HuH-7.5 (cell line): ENCODE measurements around the gene LRTM2.

Experiments
- DNase-seq: peaks from one replicate; pipeline ENCODE4 v3.0.0; 2011; ENCODE audit warnings: low spot score

Gene LRTM2

GRCh38 chr12:1864867-1865266 lies 44.5 kb downstream of the LRTM2 start:
- DNase-seq: no peak

DNA sequence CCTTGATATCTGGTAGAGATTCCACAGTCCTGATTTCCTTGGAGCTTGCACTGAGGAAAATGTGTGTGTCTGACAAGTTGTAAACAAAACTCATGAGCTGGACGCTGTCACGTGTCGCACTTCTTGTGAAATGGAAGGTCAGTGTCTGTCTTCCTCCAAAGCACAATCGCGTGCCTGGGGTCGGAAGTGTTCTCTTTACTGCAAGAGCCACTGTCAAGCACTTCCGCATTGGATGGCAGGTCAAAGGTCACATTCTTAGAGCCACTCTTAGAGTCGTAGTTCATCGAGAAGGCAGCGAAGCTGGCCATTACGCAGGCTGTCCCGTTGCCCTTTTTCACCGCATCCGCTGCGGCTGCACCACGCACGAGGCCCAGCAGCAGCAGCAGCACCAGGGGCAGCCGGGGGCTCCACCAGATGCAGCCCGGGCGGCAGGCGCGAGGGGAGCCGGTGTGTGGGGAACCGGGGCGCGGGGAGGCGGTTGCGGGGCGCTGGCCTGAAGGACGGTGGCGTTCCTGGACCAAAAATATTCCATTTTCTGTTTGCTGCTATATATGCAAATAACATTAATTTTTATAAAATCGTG lies 45.0 kb downstream of the LRTM2 start:
- no peak for DNase-seq

GRCh38 chr12:1869145-1869544 lies 48.8 kb downstream of the LRTM2 start:
- no peak for DNase-seq

- DNase-seq: no peak
These were observed 49.7 kb downstream of the LRTM2 start for GRCh38 chr12:1870086-1870485.

DNA sequence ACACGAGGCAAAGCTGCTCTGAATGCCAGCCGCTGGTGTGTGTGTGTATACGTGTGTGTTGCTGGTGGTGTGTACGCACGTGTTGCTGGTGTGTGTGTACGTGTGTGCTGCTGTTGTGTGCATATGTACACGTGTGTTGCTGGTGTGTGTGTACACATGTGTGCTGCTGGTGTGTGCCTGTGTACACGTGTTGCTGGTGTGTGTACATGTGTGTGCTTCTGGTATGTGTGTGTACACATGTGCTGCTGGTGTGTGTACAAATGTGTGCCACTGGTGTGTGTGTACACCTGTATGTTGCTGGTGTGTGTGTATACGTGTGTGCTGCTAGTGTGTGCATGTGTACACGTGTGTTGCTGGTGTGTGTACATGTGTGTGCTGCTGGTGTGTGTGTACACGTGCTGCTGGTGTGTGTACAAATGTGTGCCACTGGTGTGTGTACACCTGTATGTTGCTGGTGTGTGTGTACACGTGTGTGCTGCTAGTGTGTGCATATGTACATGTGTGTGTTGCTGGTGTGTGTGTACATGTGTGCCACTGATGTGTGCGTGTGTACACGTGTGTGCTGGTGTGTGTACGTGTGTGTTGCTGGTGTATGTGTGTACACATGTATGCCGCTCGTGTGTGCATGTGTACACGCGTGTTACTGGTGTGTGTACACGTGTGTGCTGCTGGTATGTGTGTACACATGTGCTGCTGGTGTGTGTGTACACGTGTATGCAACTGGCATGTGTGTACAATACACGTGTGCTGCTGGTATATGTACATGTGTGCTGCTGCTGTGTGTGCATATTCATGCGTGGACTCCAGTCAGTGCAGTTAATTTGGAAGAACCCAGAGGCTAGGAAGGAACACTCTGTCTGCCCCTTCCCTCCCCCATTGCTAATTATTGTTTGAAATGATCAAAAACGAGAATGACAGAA lies 50.9 kb downstream of the LRTM2 start:
- DNase-seq: no peak

DNA sequence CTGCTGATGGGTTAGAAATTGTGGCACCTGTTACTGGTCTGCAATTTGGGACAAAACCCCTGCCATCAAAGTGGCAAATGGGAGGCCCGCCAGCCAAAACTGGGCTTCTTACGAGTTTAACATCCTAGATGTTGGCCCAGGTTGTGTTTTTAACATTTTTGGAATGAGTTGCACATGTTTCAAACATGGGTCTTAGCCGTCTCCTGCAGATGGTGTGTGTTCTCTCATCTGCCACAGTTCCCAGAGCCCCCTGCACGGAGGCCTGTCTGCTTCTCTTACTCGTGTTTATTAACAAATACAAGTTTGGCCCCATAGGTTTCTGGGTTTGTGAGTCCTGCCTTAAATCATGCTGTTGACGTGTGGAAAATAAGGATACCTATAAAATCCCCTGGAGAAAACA lies 51.6 kb downstream of the LRTM2 start:
- no peak for DNase-seq

DNA sequence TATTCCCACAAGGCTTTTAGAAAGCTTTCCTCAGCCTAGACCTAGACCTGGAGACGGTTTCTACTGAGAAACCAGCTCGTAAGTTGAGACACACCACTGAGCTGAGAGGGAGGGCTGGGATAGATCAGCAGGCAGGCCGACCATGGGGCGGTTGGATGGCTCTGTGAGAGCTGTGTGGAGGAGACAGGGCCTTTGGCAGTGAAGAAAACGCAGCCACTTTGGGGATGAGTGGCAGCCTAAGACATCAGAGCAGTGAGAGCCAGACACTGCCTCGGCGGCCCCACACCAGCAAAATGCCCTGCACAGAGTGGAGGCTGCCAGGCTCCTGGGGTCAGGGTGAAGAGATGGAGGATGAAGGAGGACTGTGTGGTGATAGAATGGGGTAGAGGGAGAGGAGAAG lies 52.1 kb downstream of the LRTM2 start:
- no peak for DNase-seq

DNA sequence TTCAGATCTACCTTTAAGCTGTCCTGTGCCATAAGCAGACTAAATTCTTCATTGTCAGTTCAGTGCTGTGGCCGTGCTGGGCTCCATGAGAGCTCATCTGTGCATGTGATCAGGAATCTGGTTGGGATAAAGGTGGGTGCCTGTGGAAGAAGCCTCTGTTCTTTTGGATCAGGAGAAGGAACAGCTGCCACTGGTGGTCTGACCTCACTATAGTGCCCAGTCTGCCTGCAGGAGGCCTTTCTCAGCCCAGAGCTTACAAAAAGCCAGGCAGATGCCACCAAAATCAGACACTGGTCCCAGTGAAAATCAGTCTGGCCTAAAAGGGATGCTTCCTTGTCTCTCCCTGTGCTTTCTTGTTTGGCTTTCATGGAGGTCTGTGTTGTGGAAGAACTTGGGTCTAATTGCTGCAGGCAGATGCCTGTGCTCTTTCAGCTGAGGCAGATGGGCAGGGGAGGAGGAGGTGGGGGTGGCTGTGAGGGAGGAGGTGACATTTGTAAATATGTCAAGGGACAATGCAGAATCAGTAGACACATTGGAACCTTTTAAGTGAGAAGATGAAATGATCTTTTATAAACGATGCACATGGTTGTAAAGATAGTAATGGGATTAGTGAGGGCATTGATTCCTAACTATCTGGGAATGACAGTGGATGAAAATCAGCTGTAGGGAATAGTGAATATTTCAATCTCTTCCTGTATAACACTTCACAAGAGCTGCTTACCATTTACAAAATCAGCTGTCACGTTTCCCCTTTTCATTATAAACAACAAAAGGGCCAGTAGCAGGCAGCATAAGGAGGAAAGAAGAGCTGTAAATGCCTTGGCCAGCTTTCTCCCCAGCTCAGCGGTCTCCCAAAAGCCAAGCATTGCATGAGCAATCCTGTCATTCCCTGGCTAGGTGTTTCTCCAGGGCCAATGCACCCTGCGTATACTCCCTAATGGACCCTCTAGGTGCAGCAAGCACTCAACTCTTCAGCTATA lies 53.5 kb downstream of the LRTM2 start:
- DNase-seq: no peak

GRCh38 chr12:1875608-1876007 lies 55.2 kb downstream of the LRTM2 start:
- DNase-seq: no peak

GRCh38 chr12:1876086-1876485 lies 55.7 kb downstream of the LRTM2 start:
- no peak for DNase-seq

- no peak for DNase-seq
These were observed 57.0 kb downstream of the LRTM2 start for GRCh38 chr12:1877169-1877878.

DNA sequence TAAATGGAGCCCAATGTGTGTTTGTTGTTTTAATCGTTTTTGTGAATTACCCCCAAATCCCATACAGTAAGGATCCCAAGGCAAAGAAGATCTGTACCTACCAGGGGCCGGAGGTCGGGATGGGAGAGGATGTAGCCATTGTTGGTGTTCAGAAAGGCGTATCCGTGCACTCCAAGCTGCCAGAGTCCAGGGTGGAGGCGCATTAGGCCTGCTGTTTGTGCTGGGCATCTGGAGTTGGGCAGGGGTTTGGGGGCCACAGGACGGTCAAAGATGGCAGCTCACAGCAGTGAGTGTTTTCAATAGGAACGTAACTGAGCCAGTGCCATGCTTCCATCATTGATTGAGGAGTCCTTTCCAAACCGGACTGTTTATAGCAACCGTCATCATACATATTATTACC lies 57.8 kb downstream of the LRTM2 start:
- DNase-seq: no peak

DNA sequence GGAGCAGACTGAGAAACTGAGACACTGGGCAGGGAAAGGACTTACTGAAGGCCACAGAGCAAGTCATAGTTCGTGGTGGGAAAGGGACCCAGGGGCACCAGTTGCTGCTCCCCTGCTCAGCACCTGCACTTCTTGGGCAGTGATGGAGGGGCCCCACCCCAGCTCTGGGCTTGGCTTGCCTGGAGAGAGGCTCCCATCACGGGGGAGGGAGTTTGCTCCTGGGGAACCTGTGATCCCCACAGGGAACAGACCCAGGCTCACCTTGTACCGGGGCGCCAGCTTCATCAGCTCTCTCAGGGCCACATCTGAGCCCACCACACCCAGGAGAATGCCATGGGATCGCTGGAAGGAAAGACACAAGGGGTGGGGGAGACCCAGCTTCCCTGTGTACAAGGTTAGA lies 58.3 kb downstream of the LRTM2 start:
- no peak for DNase-seq

- no peak for DNase-seq
These were observed 59.3 kb downstream of the LRTM2 start for GRCh38 chr12:1879633-1880032.

- no peak for DNase-seq
These were observed 59.9 kb downstream of the LRTM2 start for GRCh38 chr12:1880153-1880845.

- no peak for DNase-seq
These were observed 60.5 kb downstream of the LRTM2 start for GRCh38 chr12:1880876-1881275.

GRCh38 chr12:1881301-1881700 lies 60.9 kb downstream of the LRTM2 start:
- DNase-seq: no peak

DNA sequence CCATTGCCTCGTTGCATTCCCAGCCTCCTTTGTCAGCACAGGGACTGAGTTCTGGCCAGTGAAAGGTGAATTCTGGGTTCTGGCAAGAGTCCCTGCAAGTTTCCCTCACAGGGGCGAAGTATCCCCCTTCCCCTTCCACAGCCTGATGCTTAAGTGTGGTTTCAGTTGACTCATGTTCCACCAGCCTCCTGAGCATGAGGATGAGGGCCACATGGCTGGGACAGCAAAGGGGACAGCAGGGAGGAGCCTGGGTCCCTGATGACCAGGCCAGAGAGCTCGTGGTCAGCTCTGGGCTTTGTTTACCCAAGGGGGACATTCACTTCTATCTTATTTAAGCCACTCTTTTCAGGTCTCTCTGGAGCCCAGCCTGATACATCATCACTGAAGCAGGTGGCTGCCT lies 61.6 kb downstream of the LRTM2 start:
- no peak for DNase-seq

DNA sequence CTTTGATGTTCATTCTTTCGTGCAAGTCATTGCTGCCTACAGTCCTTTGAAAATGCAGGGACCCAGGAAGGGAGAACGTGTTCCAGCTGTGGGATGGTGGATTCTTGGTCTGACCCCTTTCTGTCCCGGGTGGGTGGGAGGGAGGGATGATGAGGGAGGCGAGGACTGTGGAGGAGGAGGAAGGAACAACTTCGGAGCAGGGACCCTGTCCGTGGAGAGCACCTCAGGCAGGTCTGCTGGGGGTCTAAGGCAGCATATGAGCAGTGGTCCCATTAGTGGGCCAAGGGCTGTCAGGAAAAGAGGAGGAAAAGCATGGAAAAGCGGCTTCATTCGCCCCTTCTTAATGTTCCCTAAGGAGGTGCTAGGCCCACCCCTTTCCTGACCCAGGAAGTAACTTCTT lies 62.0 kb downstream of the LRTM2 start:
- DNase-seq: no peak

DNA sequence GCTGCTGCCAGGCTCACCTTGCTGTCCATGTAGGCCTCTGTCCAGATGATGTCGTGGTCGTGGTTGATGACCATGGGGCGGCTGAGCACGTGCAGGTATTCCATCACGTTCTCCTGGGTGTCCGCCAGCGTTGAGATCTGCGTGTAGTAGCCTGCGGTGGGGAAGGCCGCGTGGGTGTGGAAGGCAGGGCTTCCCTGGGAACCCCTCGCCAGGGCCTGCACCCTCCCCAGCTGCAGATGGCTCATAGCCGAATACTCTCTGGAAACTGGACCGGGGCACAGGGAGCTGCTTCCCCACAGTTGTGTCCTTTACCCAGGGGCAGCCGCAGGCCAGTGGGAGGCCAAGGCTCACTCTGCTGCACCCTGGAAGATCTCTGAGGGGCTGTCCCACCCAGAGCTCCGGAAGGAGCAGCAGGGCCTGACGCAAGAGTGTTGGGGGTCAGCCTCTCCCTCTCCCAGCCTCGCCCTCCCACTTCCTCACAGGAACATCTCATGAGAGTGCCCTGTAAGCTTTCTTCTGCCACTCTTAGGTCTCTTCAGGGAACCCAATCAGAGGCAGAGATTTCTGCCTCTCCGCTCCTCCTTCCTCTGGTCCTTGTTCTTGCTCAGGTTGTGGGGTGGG lies 62.6 kb downstream of the LRTM2 start:
- no peak for DNase-seq

DNA sequence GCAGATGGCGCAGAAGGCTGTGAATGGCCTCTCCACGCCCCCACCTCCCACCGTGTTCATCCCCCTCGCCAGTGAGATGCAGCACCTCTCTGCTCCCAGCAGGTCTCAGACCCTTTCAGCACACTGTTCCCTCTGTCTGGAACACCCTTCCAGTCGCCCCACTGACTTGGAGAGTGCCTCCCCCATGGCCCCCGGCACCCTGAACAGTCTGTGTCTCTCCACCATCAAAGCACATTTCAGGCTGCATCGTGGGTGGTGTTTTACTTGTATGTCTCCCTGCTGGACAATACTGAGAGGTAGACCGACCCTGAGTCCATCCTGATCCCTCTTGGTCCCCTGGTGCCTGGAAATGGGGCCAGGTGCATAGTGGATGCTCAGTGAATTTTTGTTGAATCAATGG lies 63.1 kb downstream of the LRTM2 start:
- DNase-seq: no peak
